Measurements from ENCODE around the gene POLR2E. TPM values are rescaled to one million over a fixed set of nuclear protein-coding genes. Genes with fewer than 3 reads are reported as not detected.

The POLR2E gene
- total RNA-seq, 1 experiment from 2014 or later: 281 TPM

DNA sequence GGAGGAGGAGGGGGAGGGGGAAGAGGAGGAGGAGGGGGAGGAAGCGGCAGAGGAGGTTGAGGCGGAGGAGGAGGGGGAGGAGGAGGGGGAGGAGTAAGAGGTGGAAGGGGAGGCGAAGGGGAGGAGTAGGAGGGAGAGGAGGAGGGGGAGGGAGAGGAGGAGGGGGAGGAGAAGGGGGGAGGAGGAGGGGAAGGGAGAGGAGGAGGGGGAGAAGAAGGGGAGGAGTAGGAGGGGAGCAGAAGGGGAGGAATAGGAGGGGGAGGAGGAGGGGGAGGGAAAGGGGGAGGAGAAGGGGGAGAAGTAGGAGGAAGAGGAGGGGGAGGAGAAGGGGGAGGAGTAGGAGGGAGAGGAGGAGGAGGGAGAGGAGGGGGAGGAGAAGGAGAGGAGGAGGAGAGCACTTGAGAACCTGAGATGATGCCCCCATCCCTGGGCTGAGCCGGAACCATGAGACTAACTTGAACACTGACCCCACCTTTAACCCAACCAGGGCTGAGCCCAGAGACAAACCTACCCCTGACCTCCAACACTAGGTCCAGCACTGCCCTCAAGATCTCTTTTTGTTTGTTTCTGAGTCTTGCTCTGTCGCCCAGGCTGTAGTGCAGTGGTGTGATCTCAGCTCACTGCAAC is 42.7 kb downstream of the POLR2E start (continued):
- TF ChIP-seq CTCF (IDR thresholded peaks at IDR 0.05 in 2 of 3, conservative IDR thresholded peaks at IDR 0.05 in 1 of 3; ENCODE audit: borderline replicate concordance in 1 of 3, insufficient read depth in 1 of 3, low read depth in 2 of 3, low read length in 2 of 3): no peak
- no peak for TF ChIP-seq SP1 (IDR thresholded peaks at IDR 0.05; ENCODE audit: low read depth)
- no peak for TF ChIP-seq CEBPB (IDR thresholded peaks at IDR 0.05; ENCODE audit: low read depth)
- TF ChIP-seq ELF1 (IDR thresholded peaks at IDR 0.05; ENCODE audit: borderline replicate concordance, low read depth): no peak
- no peak for TF ChIP-seq POLR2AphosphoS5 (IDR thresholded peaks at IDR 0.05; ENCODE audit: low read depth, low read length)

GRCh38 chr19:1051791-1052190 is 43.4 kb downstream of the POLR2E start:
- peak overlapping the region; percentile 8; the same call in 1 of the 2 replicates for H3K27ac ChIP-seq (ENCODE audit: low read depth, low read length)

More at GRCh38 chr19:1051791-1052190, 43.4 kb downstream of the POLR2E start:
- Histone ChIP-seq H3K79me2 (ENCODE audit: insufficient read depth, low read length) (no peaks in the 10 kb centered on the region), H3K27me3 (ENCODE audit: insufficient read depth, low read length) (no peaks in the 10 kb centered on the region), H3K9me2 (ENCODE audit: insufficient read depth) (no peaks in the 10 kb centered on the region), H3K4me2 (ENCODE audit: low read length) (no peak overlapping the region), H2AFZ (ENCODE audit: low read depth, low read length, poor library complexity, severe bottlenecking) (no peak overlapping the region), H3K9ac (ENCODE audit: low read length) (no peak overlapping the region), H4K20me1 (ENCODE audit: insufficient read depth) (no peaks in the 10 kb centered on the region), H3K36me3 (ENCODE audit: control insufficient read depth in 1 of 2, insufficient read depth in 2 of 2, low read length in 2 of 2) (peaks cover 2 to 9% of the 10 kb centered on the region in 2 experiments; a peak in 3 of 4 replicates), H3K4me1 (ENCODE audit: control insufficient read depth in 1 of 2, insufficient read depth in 2 of 2, low read length in 2 of 2) (peaks cover 0 to 16% of the 10 kb centered on the region in 2 experiments; a peak in 3 of 4 replicates), H3K4me3 (replicated peaks in 1 of 2; ENCODE audit: low read depth in 1 of 2, low read length in 2 of 2) (no peak overlapping the region), H3K9me3 (ENCODE audit: control insufficient read depth in 1 of 2, insufficient read depth in 1 of 2, low read depth in 1 of 2, low read length in 2 of 2) (no peaks in the 10 kb centered on the region)
- TF ChIP-seq EZH2phosphoT487 (IDR thresholded peaks at IDR 0.05; ENCODE audit: borderline replicate concordance) (no peak), ELF1 (IDR thresholded peaks at IDR 0.05; ENCODE audit: borderline replicate concordance, low read depth) (no peak), SIN3A (IDR thresholded peaks at IDR 0.05; ENCODE audit: low read depth) (no peak), ZFX (IDR thresholded peaks at IDR 0.05) (no peak), REST (IDR thresholded peaks at IDR 0.05; ENCODE audit: low read depth) (no peak), CTCF (IDR thresholded peaks at IDR 0.05 in 2 of 3, conservative IDR thresholded peaks at IDR 0.05 in 1 of 3; ENCODE audit: borderline replicate concordance in 1 of 3, insufficient read depth in 1 of 3, low read depth in 2 of 3, low read length in 2 of 3) (no peak), JUND (IDR thresholded peaks at IDR 0.05) (no peak), SP1 (IDR thresholded peaks at IDR 0.05; ENCODE audit: low read depth) (no peak), SRF (IDR thresholded peaks at IDR 0.05; ENCODE audit: low read depth) (no peak), EZH2 (IDR thresholded peaks at IDR 0.05) (no peak), TCF7L2 (IDR thresholded peaks at IDR 0.05; ENCODE audit: borderline replicate concordance, extremely low read depth, insufficient read depth, insufficient read length) (no peak)
- TF ChIP-seq, protein P1, sequence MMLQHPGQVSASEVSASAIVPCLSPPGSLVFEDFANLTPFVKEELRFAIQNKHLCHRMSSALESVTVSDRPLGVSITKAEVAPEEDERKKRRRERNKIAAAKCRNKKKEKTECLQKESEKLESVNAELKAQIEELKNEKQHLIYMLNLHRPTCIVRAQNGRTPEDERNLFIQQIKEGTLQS (IDR thresholded peaks at IDR 0.05): no peak
- ChIA-PET CTCF (no interaction called here), RAD21 (ENCODE audit: low non-redundant PET in 1 of 2, low total read pairs in 2 of 2, uncharacterized antibody in 2 of 2, unreplicated experiment in 2 of 2) (no interaction called here), POLR2A (no interaction called here)
- no TSS peak for BruUV-seq (replicated peaks)
- ATAC-seq (no peak), DNase-seq (ENCODE audit: low read depth, low spot score) (no peak)
- intact Hi-C loops (cut with micrococcal nuclease): no loop called here
